Activated naive CD4-positive, alpha-beta T cell (primary cell): ENCODE data around the gene TTC13.
A peak's percentile ranks its signal among the peaks of the same experiment; 100 is the strongest.
"Not testable (repeated sequence)": the region's sequence is repeated elsewhere in the genome, so short reads cannot be mapped to it uniquely, and the experiment has no call there.

Experiments used
- DNase-seq, 4 experiments: peaks; one replicate each; lab custom pipeline; 2025; lab: John Stamatoyannopoulos, UW

Gene TTC13

DNA sequence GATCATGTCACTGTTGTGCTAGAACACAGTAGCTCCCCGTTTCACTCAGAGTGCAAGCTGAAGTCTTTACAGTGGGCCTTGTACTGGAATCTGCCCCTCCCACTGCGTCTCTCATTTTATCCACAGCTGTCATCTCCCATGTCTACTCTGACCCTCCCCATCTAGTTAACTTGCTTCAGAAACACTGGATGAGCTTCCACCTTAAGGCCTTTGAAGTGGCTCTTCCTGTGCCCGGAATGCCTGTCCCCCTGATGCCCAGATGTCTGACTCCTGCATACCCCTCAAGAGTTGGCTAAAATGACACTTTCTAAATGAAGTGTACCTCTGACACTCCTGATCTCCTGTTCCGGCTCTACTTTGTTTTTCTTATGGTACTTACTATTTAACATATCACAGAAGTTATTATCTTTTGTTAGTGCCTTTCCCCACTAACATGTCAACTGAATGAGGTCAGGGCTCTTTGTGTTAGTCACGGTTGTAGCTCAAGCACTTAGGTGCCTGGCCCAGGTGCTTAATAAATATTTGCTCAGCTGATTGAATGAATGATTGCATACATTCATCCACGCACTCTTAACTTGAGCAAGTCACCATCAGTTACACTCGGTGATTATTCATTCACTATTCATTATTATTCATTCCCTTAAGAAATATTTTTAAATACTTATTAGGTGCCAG is 13.6 kb upstream of the TTC13 start:
- DNase-seq, result no peak

DNA sequence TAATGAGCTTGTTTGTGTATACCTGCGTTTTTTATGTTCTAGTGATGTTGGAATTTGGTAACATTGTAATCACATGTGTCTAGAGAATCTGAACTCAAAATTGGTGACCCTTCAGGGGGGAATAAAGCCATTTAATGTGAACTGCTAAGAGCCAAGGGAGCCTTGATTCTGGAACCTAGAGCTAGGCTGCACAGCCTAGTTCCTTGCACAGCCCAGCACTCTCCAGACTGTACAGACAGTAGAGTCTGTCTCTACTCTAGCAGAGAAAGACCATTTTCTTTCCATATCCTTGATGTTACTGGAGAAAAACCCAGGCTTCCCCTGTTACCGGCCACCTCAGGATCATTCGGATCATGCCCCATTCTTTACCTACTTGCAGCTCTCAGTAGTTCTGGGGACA is 8.8 kb upstream of the TTC13 start:
- DNase-seq, result no peak

DNA sequence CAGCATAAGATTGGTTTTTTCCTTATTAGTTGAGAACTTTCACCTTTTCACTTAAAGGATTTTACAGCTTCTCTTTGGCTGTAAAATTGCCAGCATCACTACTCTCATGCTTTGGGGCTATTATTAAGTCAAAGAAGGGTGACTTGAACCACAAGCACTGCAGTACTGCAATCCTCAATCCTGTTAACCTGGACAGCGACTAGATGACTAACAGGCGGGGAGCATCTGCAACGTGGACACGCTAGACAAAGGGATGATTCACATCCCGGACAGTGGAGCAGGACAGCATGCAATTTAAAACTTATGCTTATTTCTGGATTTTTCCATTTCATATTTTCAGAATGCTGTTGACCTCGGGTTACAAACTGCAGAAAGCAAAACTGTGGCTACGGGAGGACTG is 8.3 kb upstream of the TTC13 start:
- no peak for DNase-seq

DNA sequence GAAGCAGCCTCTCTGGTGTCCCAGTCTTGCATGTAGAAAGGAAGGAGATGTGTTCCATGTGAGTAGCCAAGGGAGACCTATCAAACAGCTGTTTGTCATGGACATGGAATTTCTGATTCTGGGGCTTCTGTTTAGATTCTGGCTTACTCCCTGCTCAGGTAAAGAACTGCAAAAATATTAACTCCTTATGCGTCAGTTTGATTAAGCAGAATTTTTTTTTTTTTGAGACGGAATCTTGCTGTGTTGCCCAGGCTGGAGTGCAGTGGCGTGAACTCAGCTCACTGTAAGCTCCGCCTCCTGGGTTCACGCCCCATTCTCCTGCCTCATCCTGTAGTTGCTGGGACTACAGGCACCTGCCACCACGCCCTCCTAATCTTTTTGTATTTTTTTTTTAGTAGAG is 7.0 kb upstream of the TTC13 start:
- DNase-seq, result no peak

DNA sequence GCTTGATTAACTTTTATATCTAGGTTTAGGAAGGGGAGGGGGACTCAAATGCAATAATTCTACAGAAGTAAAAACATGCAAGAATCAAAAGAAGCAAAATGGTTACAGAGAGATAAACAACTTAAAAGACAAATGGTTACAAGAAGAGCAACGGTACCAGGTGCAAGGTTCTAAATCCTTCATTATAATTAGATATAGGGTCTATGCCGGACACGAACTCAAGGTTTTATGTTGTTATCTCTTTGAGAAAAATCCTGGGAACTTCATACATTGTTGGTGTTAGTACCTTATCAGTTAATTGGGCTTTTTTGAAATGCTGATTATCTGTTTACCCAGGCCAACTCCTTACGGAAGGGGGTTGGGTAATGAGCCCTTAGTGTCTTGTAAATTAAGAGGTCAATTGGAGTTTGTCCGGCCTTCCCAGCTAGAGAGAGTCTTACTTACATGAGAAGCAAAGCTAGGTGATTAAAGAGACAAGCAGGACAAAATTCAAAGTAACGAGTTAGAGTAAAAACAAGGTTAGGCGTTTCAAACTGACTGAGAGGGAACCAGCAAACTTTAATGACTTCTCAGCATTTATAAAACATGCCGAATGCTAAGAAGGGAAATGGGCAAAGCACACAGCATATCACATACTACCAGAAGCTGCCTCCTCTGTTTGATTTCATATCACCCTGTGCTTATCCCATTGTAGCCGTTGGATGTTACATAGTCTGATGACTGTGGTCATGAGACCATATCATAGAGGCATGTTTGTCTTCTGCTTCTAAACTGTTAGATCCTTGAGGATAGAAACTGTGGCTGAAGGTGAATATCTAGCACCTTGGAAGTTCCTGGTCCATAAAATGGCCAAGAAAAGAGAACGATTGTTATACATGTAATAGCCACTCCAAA is 6.2 kb upstream of the TTC13 start:
- not testable (repeated sequence) for DNase-seq

DNA sequence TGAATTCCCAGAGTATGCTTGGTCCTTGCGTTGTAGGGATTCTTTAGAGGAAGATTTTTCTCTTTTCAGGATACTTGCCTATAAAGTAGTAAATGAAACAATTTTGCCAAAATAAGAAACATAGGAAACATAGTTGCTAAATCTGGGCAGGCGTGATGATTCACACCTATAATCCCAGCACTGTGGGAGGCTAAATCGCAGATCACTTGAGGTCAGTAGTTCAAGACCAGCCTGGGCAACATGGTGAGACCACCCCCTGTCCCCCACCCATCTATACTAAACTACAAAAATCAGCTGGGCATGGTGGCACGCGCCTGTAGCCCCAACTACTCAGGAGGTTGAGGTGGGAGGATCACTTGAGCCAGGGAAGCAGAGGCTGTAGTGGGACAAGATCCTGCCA is 5.2 kb upstream of the TTC13 start:
- DNase-seq, result no peak

DNA sequence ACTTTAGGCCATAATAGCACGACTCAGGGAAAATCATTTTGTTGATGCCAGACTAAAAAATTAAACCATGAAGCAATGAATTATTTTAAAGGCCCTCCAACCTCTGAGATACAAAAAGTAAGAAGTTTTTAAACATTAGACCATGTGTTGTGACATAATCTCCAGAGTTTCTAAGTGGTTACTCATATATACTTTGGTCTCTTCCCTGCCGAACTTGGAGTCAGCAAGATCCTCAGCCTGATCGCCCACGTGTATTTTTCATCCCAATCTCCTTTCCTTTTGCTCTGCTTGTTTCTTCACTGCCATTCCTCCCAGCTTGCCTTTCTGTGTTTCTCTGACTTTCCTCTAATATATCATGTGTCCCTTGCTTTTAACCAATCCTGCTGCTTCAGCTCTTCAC is 4.0 kb upstream of the TTC13 start:
- no peak for DNase-seq

DNA sequence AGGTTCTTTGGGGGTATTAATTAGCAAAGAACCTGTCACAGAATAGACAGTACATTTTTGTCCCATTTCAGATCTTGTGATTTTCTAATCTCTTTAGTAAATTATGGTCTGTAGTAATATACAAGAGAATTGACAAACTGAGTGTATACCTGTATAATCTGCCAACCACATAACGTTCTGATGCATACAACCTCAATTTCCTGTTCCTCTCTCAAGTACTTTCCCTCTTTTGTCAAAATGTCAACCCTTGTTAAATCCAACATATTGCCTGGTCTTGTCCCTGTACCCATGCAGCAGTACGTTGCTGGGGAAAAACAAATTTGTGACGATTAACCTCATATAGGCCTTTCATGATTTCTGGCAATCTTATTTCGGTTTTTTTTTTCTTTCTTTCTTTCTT is 1.3 kb upstream of the TTC13 start:
- no peak for DNase-seq

DNA sequence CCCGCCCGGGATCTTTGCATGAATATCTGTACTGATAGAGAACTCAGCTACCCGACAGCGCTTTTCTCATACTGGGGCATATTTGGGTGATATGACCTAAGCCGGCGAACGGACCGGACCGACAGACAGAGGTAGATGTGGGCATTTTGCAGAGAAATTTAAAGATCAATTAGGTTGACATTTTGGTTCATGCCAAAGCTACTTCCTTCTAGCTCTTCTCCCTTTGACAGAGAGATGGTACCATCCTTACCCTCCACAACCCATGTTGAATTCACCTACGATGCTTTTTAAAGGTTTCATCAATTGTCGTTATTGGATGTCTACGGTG is 692 bp upstream of the TTC13 start:
- no peak for DNase-seq

DNA sequence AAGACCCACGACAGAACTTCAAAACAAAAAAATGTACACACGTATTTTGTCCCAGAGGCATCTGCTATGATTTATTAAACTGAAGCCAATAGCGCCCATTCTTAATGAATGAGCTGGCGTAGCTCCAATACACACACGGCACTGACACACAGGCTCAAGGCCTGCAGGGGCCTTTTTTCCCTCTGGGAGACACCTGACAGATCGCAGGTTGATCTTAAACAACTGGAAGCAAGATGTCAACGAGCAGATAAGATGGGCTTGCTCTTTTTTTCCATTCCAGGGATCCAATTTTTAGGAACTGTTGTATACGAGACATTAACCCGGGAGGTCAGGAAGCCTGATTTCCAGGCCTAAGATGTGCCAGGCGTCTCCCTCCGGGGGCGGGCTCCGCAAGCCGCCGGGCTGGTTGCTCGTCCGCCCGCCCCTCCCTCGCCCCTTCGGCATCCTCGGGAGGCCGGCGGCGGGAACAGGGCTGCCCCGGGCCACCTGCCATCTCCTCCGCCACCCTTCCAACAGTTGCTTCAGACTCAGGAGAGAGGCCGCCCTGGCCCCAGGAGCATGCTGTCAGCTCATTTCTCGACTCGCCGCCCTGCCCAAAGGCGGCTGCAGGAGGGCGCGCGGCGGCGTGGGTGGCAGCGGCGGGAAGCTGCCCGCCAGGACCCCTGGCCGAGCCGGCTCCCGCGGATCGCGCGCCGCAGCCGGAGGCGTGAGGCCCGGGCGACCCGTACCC is 735 bp downstream of the TTC13 start:
- DNase-seq, result peak in 2 of 4 experiments; percentile 7 to 11

DNA sequence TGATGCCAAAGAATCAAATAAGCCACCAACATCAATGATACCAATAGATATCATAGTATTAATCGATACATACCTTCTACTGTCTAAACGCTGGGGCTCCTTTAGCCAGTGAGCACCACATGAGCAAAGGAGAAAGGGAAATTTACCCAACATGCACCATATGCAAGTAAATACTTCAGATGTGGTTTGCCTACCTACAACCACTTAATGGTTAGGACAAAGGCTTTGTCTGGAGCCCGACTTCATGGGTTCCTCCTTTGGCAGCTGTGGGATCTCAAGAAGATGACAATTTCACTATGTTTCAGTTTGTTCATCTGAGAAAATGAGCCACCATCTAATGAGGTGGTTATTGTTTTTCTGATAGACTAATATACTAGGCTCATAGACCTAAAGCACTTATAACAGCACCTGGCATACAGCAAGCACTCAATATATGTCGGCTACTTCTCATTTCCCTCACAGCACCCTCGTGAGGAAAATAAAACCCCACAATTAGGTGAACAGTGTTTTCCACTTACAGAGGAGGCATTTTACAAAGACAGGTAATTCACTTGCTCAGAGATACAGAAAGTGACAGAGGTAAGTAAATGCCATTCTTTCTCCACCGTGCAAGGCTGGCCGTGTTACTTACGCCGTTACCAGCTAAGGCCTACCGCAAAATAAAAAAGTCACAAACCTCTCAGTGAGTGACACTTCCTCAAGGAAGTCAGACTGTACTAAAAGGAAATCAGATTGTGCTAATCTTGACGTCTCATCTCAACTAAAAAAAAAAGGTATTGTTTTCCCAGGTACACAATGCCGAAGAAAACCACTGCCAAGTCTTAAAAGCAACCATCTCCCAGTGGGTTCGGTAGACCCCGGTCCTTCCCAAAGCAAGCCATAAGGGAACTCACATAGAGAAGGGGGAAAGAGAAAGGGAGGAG is 1.6 kb downstream of the TTC13 start:
- no peak for DNase-seq

DNA sequence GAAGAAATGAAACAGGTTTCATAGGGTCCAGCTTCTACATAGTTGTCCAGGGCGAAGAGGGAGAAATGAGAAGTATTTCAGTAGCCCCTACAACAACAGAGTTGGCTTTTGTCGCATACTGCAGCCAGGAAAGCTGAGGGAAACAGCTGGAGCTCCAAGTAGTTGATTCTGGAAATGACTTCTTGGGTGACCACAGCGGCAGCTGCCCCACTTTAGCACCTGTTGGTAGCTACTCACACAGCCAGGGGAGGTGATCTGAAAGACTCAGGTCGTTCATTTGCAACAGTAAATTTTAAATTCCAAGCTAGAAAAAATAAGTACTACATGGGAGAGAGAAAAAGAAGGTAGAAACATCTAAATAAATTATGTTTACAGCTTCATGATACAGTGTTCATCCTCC is 2.3 kb downstream of the TTC13 start:
- DNase-seq, result no peak

DNA sequence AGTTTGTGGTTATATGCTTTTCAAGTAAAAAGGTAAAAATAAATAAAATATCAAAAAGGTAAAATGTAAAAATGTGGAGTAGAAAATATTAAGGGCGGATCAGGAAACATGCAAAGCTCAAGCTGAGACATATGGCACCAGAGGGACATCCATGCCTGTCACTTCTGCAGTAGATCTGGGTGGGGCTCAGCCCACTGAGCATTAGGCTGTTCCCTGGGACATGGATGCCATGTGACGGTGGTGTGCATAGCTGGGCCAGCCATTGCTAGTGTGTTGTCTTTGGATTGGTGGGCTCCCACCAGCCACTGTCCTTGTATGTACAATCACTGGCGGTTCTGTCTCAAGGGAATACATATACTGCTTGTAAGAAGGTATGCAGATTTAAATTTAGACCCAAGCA is 3.0 kb downstream of the TTC13 start:
- no peak for DNase-seq

DNA sequence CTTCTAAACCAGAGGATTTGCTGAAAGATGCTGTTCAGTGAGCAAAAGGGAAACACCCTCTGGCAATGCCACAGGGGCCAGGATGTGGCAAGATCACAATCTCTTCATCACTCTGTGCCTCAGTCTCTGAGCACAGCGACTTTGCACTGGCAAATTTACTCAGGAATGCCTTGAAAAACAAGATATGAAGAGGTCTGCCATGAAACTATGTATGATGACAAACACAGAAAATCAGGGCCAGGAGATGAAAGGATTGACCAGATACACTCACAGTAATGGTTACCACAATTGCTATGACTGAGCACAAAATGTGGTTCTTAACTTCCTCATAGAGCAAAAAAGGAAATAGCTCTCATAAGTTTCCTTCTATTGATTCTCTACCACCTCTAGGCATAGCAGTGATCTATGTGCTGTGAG is 5.8 kb downstream of the TTC13 start:
- DNase-seq, result peak in 2 of 4 experiments; percentile 25 to 43

DNA sequence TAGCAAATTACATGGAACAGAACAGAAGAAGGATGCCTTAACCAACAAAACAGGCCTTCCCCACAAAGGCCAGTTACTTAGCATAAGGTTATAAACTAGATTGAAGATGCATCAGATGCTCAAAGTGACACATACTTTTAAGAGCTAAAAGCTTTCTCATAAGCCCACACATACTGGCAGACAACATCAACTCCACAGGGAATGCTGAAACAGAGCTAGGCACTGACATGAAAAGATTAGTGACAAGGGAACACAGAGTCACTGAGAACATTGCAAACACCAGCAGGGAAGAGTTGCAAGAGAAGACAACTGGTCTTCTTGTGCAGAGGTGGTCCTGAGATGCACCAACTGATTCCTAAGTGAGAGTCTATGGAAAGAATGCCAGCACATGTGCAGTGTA is 6.9 kb downstream of the TTC13 start:
- no peak for DNase-seq

DNA sequence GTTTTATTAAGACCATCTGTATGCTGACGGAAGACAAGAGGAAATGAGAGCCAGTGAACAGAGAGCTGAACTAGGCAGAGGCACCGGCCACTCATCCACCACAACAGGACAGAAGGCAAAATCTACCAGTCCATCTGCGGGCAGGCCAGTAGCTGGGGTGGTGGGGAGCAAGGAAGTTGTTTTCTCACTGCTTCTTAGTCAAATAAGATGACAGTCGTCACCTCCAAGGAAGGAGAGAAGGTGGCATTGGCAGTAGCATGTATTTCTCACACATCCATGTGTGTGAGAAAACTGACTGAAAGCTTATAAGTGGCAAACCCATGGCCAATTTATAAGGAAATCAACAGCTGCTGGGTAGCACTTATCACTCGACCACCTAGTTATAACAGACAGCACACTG is 8.2 kb downstream of the TTC13 start:
- DNase-seq, result no peak

DNA sequence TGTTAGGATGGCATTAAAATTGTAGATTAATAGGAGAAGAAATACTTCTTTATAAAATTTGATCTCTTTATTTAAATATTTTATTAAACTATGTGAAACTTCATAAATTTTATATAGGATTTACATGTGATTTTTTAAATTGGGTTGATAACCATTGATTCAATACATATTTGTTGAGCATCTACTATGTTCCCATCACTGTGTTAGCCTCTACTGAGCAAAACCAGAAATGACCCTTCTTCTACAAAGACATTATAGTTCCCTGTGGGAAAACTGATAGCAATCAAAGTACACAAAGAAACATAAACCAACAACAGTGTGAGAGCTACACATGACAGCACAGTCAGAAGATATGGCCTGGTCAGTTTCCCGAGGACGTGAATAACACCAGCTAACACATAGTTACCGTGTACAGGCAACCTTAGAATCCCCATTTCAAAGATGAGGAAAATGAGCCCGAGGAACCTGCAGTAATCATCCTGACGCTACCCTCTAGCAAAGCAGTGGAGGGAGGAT is 12.2 kb downstream of the TTC13 start:
- DNase-seq, result no peak

DNA sequence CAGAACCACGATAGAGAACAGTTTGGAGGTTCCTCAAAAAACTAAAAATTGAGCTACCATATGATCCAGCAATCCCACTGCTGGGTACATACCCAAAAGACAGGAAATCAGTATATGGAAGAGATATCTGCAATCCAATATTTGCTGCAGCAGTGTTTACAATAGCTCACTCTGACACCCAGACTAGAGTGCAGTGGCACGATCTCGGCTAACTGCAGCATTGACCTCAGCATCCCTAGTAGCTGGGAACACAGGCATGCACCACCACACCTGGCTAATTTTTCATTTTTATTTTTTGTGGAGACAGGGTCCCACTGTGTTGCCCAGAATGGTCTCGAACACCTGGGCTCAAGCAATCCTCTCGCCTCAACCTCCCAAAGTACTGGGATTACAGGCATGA is 13.1 kb downstream of the TTC13 start:
- no peak for DNase-seq

DNA sequence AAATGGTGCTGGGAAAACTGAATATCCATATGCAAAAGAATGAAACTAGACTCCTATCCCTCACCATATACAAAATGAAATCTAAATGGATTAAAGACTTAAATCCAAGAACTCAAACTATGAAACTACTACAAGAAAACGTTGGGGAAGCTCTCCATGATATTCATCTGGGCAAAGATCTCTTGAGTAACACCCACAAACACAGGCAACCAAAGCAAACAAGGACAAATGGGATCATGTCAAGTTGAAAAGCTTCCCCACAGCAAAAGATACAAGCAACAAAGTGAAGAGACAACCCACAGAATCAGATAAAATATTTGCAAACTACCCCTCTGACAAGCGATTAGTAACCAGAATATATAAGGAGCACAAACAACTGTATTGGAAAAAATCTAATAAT is 13.8 kb downstream of the TTC13 start:
- DNase-seq, result no peak

DNA sequence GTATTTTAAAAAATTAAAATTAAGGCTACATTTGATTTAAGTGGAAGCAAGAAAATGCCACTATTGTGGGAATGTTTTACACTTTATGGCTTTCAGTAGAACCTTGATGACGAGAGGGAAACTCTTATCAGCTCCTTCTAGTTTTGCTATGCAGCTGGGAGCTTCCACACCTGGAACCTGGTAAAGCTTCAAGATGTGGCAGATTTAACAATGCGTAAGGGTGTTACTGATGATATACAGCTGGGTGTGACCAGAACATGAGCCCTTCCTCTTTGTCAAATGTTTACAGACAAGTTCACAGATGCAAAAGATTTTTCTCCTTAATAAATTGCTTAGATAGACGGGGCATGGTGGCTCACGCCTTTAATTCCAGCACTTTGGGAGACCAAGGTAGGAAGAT is 20.3 kb downstream of the TTC13 start:
- DNase-seq, result no peak

DNA sequence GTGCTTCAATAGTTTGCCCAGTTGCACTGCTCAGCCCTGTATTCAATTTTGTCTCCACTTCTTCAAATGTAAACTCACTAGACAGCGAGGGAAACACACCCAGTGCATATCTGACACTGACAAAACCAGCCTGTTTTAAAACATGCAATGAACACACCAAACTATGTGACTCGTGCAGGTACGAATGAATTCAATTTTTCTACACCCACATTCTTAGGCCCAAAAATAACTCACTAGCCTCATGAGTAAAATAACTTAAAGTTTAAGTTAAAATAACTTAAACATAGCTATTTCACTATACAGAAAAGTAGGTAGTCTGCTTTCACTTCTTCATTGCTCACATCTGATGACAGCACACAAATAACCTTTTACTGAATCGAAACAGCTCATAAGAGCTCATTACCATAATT is 21.1 kb downstream of the TTC13 start:
- no peak for DNase-seq

DNA sequence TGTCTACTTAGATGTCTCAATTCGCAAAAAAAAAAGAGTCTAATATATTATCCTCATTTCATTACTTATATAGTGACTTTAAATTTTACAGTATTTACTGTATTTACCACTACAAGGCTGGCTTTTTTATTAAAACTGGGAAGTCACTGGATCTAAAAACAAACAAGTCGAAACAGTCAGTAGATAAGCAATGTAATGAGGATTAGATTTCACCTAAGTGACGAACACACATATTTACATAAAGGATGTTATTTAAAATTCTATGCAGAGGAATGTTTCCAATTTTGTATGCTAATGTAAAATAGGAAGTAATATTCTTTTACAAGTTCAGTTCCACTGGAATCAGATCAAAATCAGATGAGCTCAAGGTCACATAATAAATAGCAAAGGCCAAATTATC is 28.3 kb downstream of the TTC13 start:
- DNase-seq, result no peak
